Bronchial epithelial cell (primary cell): ENCODE measurements around the gene GRK2. TPM values are rescaled to one million over a fixed set of nuclear protein-coding genes. Genes with fewer than 3 reads are reported as not detected.

Experiments
- DNase-seq: peaks from one replicate; pipeline ENCODE4 v3.0.0-alpha.2; 2010; ENCODE audit warnings: low read depth
- FAIRE-seq: peaks from 2 replicates; lab custom pipeline; 2011; peaks lifted over from hg19 to GRCh38; lab: Jason Lieb, UNC
- H3K27me3 ChIP-seq: 2 replicates; pipeline ENCODE4 v1.5.1; 2011; ENCODE audit warnings: low read length; ENCODE audit not compliant: control insufficient read depth, insufficient read depth
- H3K36me3 ChIP-seq: 2 replicates; pipeline ENCODE4 v1.5.1; 2011; ENCODE audit warnings: low read length; ENCODE audit not compliant: control insufficient read depth, insufficient read depth
- H3K4me3 ChIP-seq: 2 replicates; pipeline ENCODE4 v1.5.1; 2011; ENCODE audit warnings: mild to moderate bottlenecking, low read depth, low read length, control low read depth
- total RNA-seq: library from RNA; depleted of rRNA; stranded (reverse); fragments of >200 nt; gene quantifications from 2 replicates; pipeline ENCODE4 v1.2.1, GENCODE V29; 2014
- TF ChIP-seq, protein P1 (sequence below): IDR thresholded peaks from 2 replicates; pipeline ENCODE4 v1.5.1; 2011; ENCODE audit warnings: mild to moderate bottlenecking, moderate library complexity, low read length, control low read depth, inconsistent platforms; ENCODE audit not compliant: insufficient read depth, severe bottlenecking

The GRK2 gene
- total RNA-seq, 1 donor from 2014 or later = 55.0 TPM

DNA sequence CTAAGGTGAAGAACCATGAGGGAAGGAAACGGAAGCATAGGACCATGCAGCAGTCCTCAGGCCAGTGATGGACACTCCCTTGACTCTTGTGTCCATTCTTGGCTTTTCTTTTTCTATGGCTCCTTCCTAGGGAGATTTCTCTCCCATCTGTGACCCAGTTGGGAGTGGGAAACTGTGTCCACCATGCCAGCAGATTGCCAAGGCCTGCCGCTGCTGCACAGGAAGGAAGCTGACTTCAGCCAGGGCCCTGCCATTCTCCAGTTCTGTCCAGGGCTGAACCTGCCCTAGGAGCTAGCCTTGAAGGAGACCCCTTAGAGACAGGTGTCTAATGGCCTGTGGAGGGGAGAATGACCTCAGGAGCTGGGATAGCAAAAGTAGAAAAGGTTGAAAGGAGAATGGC, 54.4 kb downstream of the GRK2 start:
- Histone ChIP-seq H3K27me3 (no peaks in the 10 kb centered on the region), H3K4me3 (no peak overlapping the region), H3K36me3 (peaks cover 4% of the 10 kb centered on the region)
- FAIRE-seq (no peak), DNase-seq (no peak)
- TF ChIP-seq, protein P1, sequence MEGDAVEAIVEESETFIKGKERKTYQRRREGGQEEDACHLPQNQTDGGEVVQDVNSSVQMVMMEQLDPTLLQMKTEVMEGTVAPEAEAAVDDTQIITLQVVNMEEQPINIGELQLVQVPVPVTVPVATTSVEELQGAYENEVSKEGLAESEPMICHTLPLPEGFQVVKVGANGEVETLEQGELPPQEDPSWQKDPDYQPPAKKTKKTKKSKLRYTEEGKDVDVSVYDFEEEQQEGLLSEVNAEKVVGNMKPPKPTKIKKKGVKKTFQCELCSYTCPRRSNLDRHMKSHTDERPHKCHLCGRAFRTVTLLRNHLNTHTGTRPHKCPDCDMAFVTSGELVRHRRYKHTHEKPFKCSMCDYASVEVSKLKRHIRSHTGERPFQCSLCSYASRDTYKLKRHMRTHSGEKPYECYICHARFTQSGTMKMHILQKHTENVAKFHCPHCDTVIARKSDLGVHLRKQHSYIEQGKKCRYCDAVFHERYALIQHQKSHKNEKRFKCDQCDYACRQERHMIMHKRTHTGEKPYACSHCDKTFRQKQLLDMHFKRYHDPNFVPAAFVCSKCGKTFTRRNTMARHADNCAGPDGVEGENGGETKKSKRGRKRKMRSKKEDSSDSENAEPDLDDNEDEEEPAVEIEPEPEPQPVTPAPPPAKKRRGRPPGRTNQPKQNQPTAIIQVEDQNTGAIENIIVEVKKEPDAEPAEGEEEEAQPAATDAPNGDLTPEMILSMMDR = no peak

DNA sequence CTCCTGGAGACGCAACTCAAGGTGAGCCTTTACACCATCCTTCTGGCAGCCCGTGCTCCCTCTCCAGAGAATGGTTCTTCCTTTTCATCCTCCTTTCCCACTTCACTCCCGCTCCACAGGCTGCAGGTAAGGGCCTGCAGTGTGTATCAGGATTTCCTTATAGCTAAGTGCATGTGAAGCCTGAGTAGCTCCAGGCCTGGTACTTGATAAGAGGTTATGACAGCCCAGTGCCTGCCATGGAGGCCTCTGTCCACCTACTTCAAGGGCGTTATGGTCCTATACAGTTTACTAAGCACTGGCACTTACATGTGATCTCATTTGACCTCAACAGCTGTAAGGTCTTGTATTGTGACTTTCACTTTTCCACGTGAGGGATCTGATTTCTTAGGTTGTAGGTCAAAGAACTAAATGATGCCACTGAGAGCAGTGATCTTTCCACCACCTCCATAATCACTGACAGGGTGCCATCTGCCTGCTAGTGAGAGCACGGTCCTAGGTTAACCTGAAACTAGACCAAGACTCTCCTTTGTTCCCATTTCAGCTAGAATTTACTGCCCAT, 55.1 kb downstream of the GRK2 start:
- DNase-seq = no peak
- H3K27me3 ChIP-seq = no peaks in the 10 kb centered on the region
- TF ChIP-seq, protein P1 = no peak

DNA sequence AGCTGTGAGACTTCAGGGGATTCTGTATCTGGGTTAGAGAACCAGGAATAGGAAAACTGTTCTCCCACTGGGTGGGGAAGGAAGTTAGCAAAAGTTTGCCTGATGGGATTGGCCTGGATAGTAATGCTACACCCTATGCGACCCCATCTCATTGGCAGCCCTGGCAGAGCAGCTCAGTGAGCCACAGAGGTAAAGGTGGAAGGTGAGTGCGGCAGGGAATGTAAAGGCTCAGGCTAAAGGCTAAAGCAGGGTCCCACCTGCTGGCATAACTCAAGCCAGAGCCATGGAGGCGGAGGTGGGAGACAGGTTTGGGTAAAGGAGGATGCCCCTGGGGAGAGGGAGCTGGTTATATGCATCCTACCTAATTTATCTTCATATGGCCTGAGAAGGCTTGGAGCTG, 55.8 kb downstream of the GRK2 start:
- Histone ChIP-seq H3K4me3 (no peak overlapping the region), H3K27me3 (no peaks in the 10 kb centered on the region), H3K36me3 (peaks cover 4% of the 10 kb centered on the region)
- DNase-seq (no peak), FAIRE-seq (no peak)
- TF ChIP-seq, protein P1 = no peak

More for the DNA sequence above, 55.1 kb downstream of the GRK2 start:
- Histone ChIP-seq H3K4me3 (no peak overlapping the region), H3K36me3 (peaks cover 4% of the 10 kb centered on the region)
- no peak for FAIRE-seq

DNA sequence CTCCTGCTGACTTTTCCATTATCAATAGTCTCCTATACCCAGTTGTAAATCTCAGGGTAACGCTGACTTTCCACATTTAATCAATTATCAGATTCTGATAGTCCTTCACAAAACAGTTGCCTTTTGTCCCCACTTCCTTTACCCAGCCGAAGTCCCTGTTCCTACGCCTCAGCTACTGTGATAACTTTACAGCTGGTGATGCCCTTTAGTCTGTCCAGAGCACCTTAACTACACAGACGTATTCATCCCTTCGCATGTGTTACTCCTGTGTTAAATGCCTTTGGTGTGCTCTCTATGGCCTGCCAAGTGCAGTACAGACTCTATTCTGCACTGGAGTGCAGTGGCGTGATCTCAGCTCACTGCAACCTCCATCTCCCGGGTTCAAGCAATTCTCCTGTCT, 57.3 kb downstream of the GRK2 start:
- DNase-seq (no peak), FAIRE-seq (no peak)
- Histone ChIP-seq H3K4me3 (no peak overlapping the region), H3K27me3 (no peaks in the 10 kb centered on the region), H3K36me3 (peaks cover 4% of the 10 kb centered on the region)
- TF ChIP-seq, protein P1 = no peak

DNA sequence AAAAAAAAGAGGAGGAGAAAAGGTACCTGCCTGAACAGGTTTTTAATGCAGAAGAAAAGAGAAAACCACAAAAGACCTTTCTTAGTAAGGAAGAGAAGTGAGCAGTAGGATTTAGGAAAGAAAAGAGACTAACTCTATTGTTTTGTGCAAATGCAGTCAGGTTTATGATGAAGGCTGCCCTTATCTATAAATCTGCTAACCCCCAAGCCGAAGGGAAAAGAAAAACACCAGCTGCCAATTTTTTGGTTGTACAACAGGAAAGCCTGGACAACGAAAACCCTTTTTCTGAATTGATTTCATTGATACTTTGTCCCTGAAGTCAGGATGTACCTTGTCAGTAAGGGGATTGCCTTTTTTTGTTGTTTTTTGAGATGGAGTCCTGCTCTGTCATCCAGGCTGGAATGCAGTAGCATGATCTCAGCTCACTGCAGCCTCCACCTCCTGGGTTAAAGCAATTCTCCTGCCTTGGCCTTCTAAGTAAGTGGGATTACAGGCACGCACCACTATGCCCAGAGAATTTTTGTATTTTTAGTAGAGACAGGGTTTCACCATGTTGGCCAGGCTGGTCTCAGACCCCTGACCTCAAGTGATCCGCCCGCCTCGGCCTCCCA, 65.9 kb downstream of the GRK2 start:
- Histone ChIP-seq H3K27me3 (no peaks in the 10 kb centered on the region), H3K36me3 (no peaks in the 10 kb centered on the region), H3K4me3 (no peak overlapping the region)
- DNase-seq (peak; percentile 49), FAIRE-seq (no peak)
- TF ChIP-seq, protein P1 = no peak

Other genes starting within 250 kb of the GRK2 start
- 2.0 and 2.9 TPM in 2 replicates for gene SYT12, start 243.3 kb upstream of the GRK2 start, total RNA-seq
- gene RHOD, start 209.6 kb upstream of the GRK2 start, total RNA-seq = 222 and 247 TPM in 2 replicates
- gene KDM2A, start 147.2 kb upstream of the GRK2 start, total RNA-seq = 38.4 and 49.0 TPM in 2 replicates
- 22.4 and 42.8 TPM in 2 replicates for gene ANKRD13D, start 22.8 kb downstream of the GRK2 start, total RNA-seq
- gene SSH3, start 37.1 kb downstream of the GRK2 start, total RNA-seq = 32.0 and 35.0 TPM in 2 replicates
- gene POLD4, start 87.1 kb downstream of the GRK2 start, total RNA-seq = 45.8 and 83.1 TPM in 2 replicates
- gene CLCF1, start 107.1 kb downstream of the GRK2 start, total RNA-seq = 1.8 and 2.3 TPM in 2 replicates
- 8.7 and 10.8 TPM in 2 replicates for gene RAD9A, start 125.5 kb downstream of the GRK2 start, total RNA-seq
- 209 and 225 TPM in 2 replicates for gene PPP1CA, start 135.4 kb downstream of the GRK2 start, total RNA-seq
- gene TBC1D10C, start 137.6 kb downstream of the GRK2 start, total RNA-seq = not detected in 2 replicates
- under 0.01 TPM in 1 of 2 replicates, not detected in the other for gene CARNS1, start 149.2 kb downstream of the GRK2 start, total RNA-seq
- gene RPS6KB2, start 162.0 kb downstream of the GRK2 start, total RNA-seq = 62.9 and 98.6 TPM in 2 replicates
- 0.26 and 0.51 TPM in 2 replicates for gene PTPRCAP, start 171.2 kb downstream of the GRK2 start, total RNA-seq
- gene CORO1B, start 177.0 kb downstream of the GRK2 start, total RNA-seq = 105 and 133 TPM in 2 replicates
- gene GPR152, start 186.3 kb downstream of the GRK2 start, total RNA-seq = not detected in 2 replicates
- gene CABP4, start 188.9 kb downstream of the GRK2 start, total RNA-seq = not detected in 2 replicates
- 38.2 and 48.9 TPM in 2 replicates for gene TMEM134, start 202.8 kb downstream of the GRK2 start, total RNA-seq
- gene AIP, start 216.6 kb downstream of the GRK2 start, total RNA-seq = 51.6 and 85.3 TPM in 2 replicates
- 17.4 and 23.7 TPM in 2 replicates for gene PITPNM1, start 238.9 kb downstream of the GRK2 start, total RNA-seq
- 19.0 and 21.6 TPM in 2 replicates for gene CDK2AP2, start 241.7 kb downstream of the GRK2 start, total RNA-seq